ENCODE results near the gene TRPM3.

TRPM3 gene

GRCh38 chr9:71121275-71122021, at the start of gene TRPM3:
TSS of gene TRPM3 (minus strand) at chr9:71121621. CDS start at chr9:71121354, 267 bp downstream.
- Mint-ChIP-seq H3K9me3 (no peaks in the 10 kb centered on the region), H3K36me3 (no peaks in the 10 kb centered on the region), H3K4me1 (no peaks in the 10 kb centered on the region), H3K4me3 (no peak within 1 kb of the TSS), H3K27ac (no peak within 1 kb of the TSS)
- DNase-seq (ENCODE audit: low spot score in 2 of 2) (no peak), ATAC-seq (no peak)

GRCh38 chr9:71168418-71168817, 47.0 kb upstream of the TRPM3 start:
- ATAC-seq (no peak), DNase-seq (ENCODE audit: low spot score in 2 of 2) (no peak)
- Mint-ChIP-seq H3K9me3 (peaks cover 6% of the 10 kb centered on the region), H3K36me3 (no peaks in the 10 kb centered on the region), H3K4me1 (no peaks in the 10 kb centered on the region), H3K4me3 (no peak overlapping the region), H3K27ac (no peak overlapping the region)

- no peaks in the 10 kb centered on the region for H3K4me1 Mint-ChIP-seq
These were observed 40.7 kb upstream of the TRPM3 start for GRCh38 chr9:71162126-71162525.

GRCh38 chr9:71157731-71158130, 36.3 kb upstream of the TRPM3 start:
- no peak for ATAC-seq
- H3K9me3 Mint-ChIP-seq, result no peaks in the 10 kb centered on the region
- H3K27ac Mint-ChIP-seq, result no peak overlapping the region
- H3K4me1 Mint-ChIP-seq, result no peaks in the 10 kb centered on the region
- DNase-seq (ENCODE audit: low spot score in 2 of 2), result no peak
- H3K36me3 Mint-ChIP-seq, result no peaks in the 10 kb centered on the region
- H3K4me3 Mint-ChIP-seq, result no peak overlapping the region

More at GRCh38 chr9:71162126-71162525, 40.7 kb upstream of the TRPM3 start:
- no peak for ATAC-seq
- H3K4me3 Mint-ChIP-seq, result no peak overlapping the region
- no peak overlapping the region for H3K27ac Mint-ChIP-seq
- no peaks in the 10 kb centered on the region for H3K9me3 Mint-ChIP-seq
- no peak for DNase-seq (ENCODE audit: low spot score in 2 of 2)
- no peaks in the 10 kb centered on the region for H3K36me3 Mint-ChIP-seq

- no peak for DNase-seq (ENCODE audit: low spot score in 2 of 2)
- Mint-ChIP-seq H3K4me3 (no peak overlapping the region), H3K9me3 (peaks cover 5% of the 10 kb centered on the region), H3K4me1 (no peaks in the 10 kb centered on the region), H3K36me3 (no peaks in the 10 kb centered on the region), H3K27ac (no peak overlapping the region)
- no peak for ATAC-seq
These were observed 25.9 kb upstream of the TRPM3 start for GRCh38 chr9:71147368-71147767.

- ATAC-seq (no peak), DNase-seq (ENCODE audit: low spot score in 2 of 2) (no peak)
- H3K4me3 Mint-ChIP-seq, result no peak overlapping the region
- no peaks in the 10 kb centered on the region for H3K4me1 Mint-ChIP-seq
- H3K27ac Mint-ChIP-seq, result no peak overlapping the region
- peaks cover 5% of the 10 kb centered on the region for H3K9me3 Mint-ChIP-seq
- no peaks in the 10 kb centered on the region for H3K36me3 Mint-ChIP-seq
These were observed 25.1 kb upstream of the TRPM3 start for GRCh38 chr9:71146511-71146910.

- DNase-seq (ENCODE audit: low spot score in 2 of 2) (no peak), ATAC-seq (no peak)
- H3K36me3 Mint-ChIP-seq, result no peaks in the 10 kb centered on the region
- no peak overlapping the region for H3K4me3 Mint-ChIP-seq
- H3K27ac Mint-ChIP-seq, result no peak overlapping the region
- H3K9me3 Mint-ChIP-seq, result peaks cover 5% of the 10 kb centered on the region
- H3K4me1 Mint-ChIP-seq, result no peaks in the 10 kb centered on the region
These were observed 23.8 kb upstream of the TRPM3 start for GRCh38 chr9:71145179-71145578.

GRCh38 chr9:71144495-71144894, 23.1 kb upstream of the TRPM3 start:
- H3K27ac Mint-ChIP-seq, result no peak overlapping the region
- H3K4me1 Mint-ChIP-seq, result no peaks in the 10 kb centered on the region
- H3K4me3 Mint-ChIP-seq, result no peak overlapping the region
- no peak for ATAC-seq
- peaks cover 5% of the 10 kb centered on the region for H3K9me3 Mint-ChIP-seq
- H3K36me3 Mint-ChIP-seq, result no peaks in the 10 kb centered on the region
- no peak for DNase-seq (ENCODE audit: low spot score in 2 of 2)

- no peak for ATAC-seq
- Mint-ChIP-seq H3K4me1 (no peaks in the 10 kb centered on the region), H3K36me3 (no peaks in the 10 kb centered on the region), H3K4me3 (no peak overlapping the region), H3K9me3 (no peaks in the 10 kb centered on the region), H3K27ac (no peak overlapping the region)
- DNase-seq (ENCODE audit: low spot score in 2 of 2), result no peak
These were observed 15.3 kb upstream of the TRPM3 start for GRCh38 chr9:71136696-71137095.

- no peaks in the 10 kb centered on the region for H3K9me3 Mint-ChIP-seq
- H3K4me3 Mint-ChIP-seq, result no peak overlapping the region
- no peak for ATAC-seq
- no peaks in the 10 kb centered on the region for H3K4me1 Mint-ChIP-seq
- H3K27ac Mint-ChIP-seq, result no peak overlapping the region
- no peak for DNase-seq (ENCODE audit: low spot score in 2 of 2)
- no peaks in the 10 kb centered on the region for H3K36me3 Mint-ChIP-seq
These were observed 9.7 kb upstream of the TRPM3 start for GRCh38 chr9:71131145-71131544.

- H3K9me3 Mint-ChIP-seq, result no peaks in the 10 kb centered on the region
These were observed 9.1 kb upstream of the TRPM3 start for GRCh38 chr9:71130521-71130920.

GRCh38 chr9:71128796-71129195, 7.4 kb upstream of the TRPM3 start:
- H3K36me3 Mint-ChIP-seq, result no peaks in the 10 kb centered on the region
- DNase-seq (ENCODE audit: low spot score in 2 of 2), result no peak
- no peaks in the 10 kb centered on the region for H3K9me3 Mint-ChIP-seq
- no peak for ATAC-seq
- H3K4me1 Mint-ChIP-seq, result no peaks in the 10 kb centered on the region
- H3K27ac Mint-ChIP-seq, result no peak overlapping the region
- H3K4me3 Mint-ChIP-seq, result no peak overlapping the region

More at GRCh38 chr9:71130521-71130920, 9.1 kb upstream of the TRPM3 start:
- Mint-ChIP-seq H3K4me3 (no peak overlapping the region), H3K4me1 (no peaks in the 10 kb centered on the region), H3K27ac (no peak overlapping the region), H3K36me3 (no peaks in the 10 kb centered on the region)
- no peak for DNase-seq (ENCODE audit: low spot score in 2 of 2)
- ATAC-seq, result no peak

- no peaks in the 10 kb centered on the region for H3K9me3 Mint-ChIP-seq
- no peak overlapping the region for H3K4me3 Mint-ChIP-seq
- DNase-seq (ENCODE audit: low spot score in 2 of 2) (no peak), ATAC-seq (no peak)
- H3K4me1 Mint-ChIP-seq, result no peaks in the 10 kb centered on the region
- no peak overlapping the region for H3K27ac Mint-ChIP-seq
- H3K36me3 Mint-ChIP-seq, result no peaks in the 10 kb centered on the region
These were observed 5.9 kb upstream of the TRPM3 start for GRCh38 chr9:71127301-71127700.

GRCh38 chr9:71122421-71122820, 1.0 kb upstream of the TRPM3 start:
- H3K4me1 Mint-ChIP-seq, result no peaks in the 10 kb centered on the region
- ATAC-seq (no peak), DNase-seq (ENCODE audit: low spot score in 2 of 2) (no peak)
- no peaks in the 10 kb centered on the region for H3K36me3 Mint-ChIP-seq
- H3K9me3 Mint-ChIP-seq, result no peaks in the 10 kb centered on the region
- no peak overlapping the region for H3K27ac Mint-ChIP-seq
- H3K4me3 Mint-ChIP-seq, result no peak overlapping the region

- H3K4me1 Mint-ChIP-seq, result no peaks in the 10 kb centered on the region
- no peak overlapping the region for H3K4me3 Mint-ChIP-seq
- no peaks in the 10 kb centered on the region for H3K36me3 Mint-ChIP-seq
- DNase-seq (ENCODE audit: low spot score in 2 of 2) (no peak), ATAC-seq (no peak)
- H3K9me3 Mint-ChIP-seq, result no peaks in the 10 kb centered on the region
- H3K27ac Mint-ChIP-seq, result no peak overlapping the region
These were observed 528 bp upstream of the TRPM3 start for GRCh38 chr9:71122022-71122275.

GRCh38 chr9:71120501-71121247, 747 bp downstream of the TRPM3 start:
- DNase-seq (ENCODE audit: low spot score in 2 of 2), result no peak
- Mint-ChIP-seq H3K27ac (no peak overlapping the region), H3K4me1 (no peaks in the 10 kb centered on the region), H3K36me3 (no peaks in the 10 kb centered on the region), H3K4me3 (no peak overlapping the region), H3K9me3 (no peaks in the 10 kb centered on the region)
- no peak for ATAC-seq
